Peyer's patch (tissue), 4 donors: ENCODE data around the gene FARP2.
"Not testable (repeated sequence)": the region's sequence is repeated elsewhere in the genome, so short reads cannot be mapped to it uniquely, and the experiment has no call there.

ENCODE experiments used
- CTCF ChIP-seq, 6 experiments: fragments of 450-650 bp in 4 of 6; fragments of 200-600 bp in 2 of 6; sonication (generic) in 1 of 6; IDR thresholded peaks; one replicate each; pipeline ENCODE4 v1.5.1; 2017 to 2019; ENCODE audit warnings: antibody characterized with exemption in 6 of 6, mild to moderate bottlenecking in 3 of 6, moderate library complexity in 1 of 6
- POLR2A ChIP-seq, 2 donors: fragments of 450-650 bp; IDR thresholded peaks; one replicate each; pipeline ENCODE4 v1.5.1; 2017; ENCODE audit warnings: antibody characterized with exemption in 2 of 2, mild to moderate bottlenecking in 2 of 2, moderate library complexity in 2 of 2

- not testable (repeated sequence) for TF ChIP-seq CTCF, POLR2A (IDR thresholded peaks at IDR 0.05)
Observed at GRCh38 chr2:241318830-241319229, 37.3 kb upstream of the FARP2 start.
